ENCODE data around the gene ITGB1BP1. TPM values are rescaled to one million over a fixed set of nuclear protein-coding genes. Genes with fewer than 3 reads are reported as not detected.

The ITGB1BP1 gene
- total RNA-seq, 2 donors from 2014 or later = 38.7 to 64.4 TPM

- ATAC-seq (ENCODE audit: insufficient number of reproducible peaks, low FRiP score, low read depth) (no peak), DNase-seq (ENCODE audit: low spot score) (no peak)
- Histone ChIP-seq H3K27me3 (replicated peaks; ENCODE audit: insufficient read depth) (no peaks in the 10 kb centered on the region), H3K4me3 (no peak overlapping the region), H3K27ac (no peak overlapping the region), H3K36me3 (peaks cover 60% of the 10 kb centered on the region), H3K4me1 (ENCODE audit: control insufficient read depth in 1 of 2, low read depth in 2 of 2) (no peaks in the 10 kb centered on the region), H3K9me3 (no peaks in the 10 kb centered on the region)
- no peak for TF ChIP-seq CTCF (IDR thresholded peaks at IDR 0.05)
Measured at GRCh38 chr2:9355270-9355669, 68.1 kb downstream of the ITGB1BP1 start.

GRCh38 chr2:9354318-9354717 is 69.0 kb downstream of the ITGB1BP1 start:
- ATAC-seq (ENCODE audit: insufficient number of reproducible peaks, low FRiP score, low read depth) = no peak
- no peaks in the 10 kb centered on the region for H3K9me3 ChIP-seq
- H3K36me3 ChIP-seq = peaks cover 54% of the 10 kb centered on the region

More at GRCh38 chr2:9354318-9354717, 69.0 kb downstream of the ITGB1BP1 start:
- Histone ChIP-seq H3K4me1 (ENCODE audit: control insufficient read depth in 1 of 2, low read depth in 2 of 2) (no peaks in the 10 kb centered on the region), H3K27me3 (replicated peaks; ENCODE audit: insufficient read depth) (no peaks in the 10 kb centered on the region), H3K4me3 (no peak overlapping the region), H3K27ac (no peak overlapping the region)
- DNase-seq (ENCODE audit: low spot score) = no peak
- TF ChIP-seq CTCF (IDR thresholded peaks at IDR 0.05) = no peak

Other genes starting within 250 kb of the ITGB1BP1 start
- 100 to 1,000 TPM in 1 of 2 donors, 10 to 100 TPM in 1; 58.1 to 102 TPM for gene ASAP2, start 216.7 kb downstream of the ITGB1BP1 start, total RNA-seq
- gene CPSF3, start 126 bp upstream of the ITGB1BP1 start, total RNA-seq = 10 to 100 TPM; 13.1 to 18.9 TPM
- gene IAH1, start 51.0 kb upstream of the ITGB1BP1 start, total RNA-seq = 10 to 100 TPM; 48.1 to 53.6 TPM
- gene ADAM17, start 132.3 kb upstream of the ITGB1BP1 start, total RNA-seq = 10 to 100 TPM; 21.8 to 32.4 TPM
- 100 to 1,000 TPM; 158 to 183 TPM for gene YWHAQ, start 207.5 kb upstream of the ITGB1BP1 start, total RNA-seq